ENCODE results near the gene PTGES.

The PTGES gene

DNA sequence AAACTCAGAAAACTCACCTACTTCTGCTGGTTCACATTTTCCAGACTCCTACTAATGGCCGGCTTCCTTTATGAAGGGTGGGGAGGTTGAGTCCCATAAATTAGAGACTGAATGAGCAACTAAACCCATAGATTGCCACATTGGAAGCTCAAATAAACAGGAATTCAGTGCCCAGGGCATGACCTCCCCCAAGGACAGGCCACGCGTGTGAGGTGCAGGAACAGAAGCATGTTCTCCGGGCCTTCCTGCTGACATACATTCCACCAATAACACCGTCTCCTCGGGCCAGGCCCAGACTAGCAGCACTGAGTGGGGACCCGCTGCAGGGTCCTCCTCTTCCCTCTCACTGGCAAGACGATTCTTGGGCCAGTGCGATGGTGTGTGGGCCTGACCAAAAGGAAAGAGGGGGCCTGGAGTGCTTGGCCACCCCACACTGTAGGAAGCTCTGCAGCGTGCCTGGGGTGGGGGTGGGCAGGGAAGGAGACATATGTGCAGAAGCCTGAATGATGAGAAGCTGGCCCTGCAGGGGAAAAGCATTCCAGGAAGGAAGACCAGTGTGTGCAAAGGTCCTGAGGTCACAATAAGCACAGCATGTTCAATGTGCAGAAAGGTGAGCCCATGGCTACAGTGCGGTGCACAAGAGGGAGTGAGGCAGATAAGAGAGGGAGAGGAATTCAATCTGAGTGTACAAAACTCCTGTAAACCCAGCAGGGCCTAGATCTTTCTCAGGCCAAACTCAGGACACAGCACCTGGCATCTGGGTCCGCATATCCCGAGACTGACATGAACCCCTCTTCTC, 12.0 kb downstream of the PTGES start:
- no peak for DNase-seq

DNA sequence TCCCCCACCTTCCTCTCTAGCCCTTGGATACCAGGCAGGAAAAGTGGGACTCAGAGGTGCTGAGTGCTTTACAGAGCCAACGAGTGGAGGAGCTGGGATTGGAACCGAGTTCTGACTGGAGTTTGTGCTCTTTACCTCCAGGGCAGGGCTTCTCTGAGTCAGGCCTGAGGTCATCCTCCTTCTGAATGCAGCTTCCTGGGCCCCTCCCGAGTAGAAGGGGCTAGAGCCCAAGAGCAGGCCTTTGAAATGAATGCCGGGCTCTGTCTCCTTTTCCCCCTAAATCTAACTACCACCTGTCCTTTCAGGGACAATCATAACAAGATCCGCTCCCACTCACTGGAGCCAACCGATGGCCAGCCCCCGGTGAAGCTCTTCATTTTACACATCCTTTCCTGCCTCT, 12.7 kb downstream of the PTGES start:
- no peak for DNase-seq

DNA sequence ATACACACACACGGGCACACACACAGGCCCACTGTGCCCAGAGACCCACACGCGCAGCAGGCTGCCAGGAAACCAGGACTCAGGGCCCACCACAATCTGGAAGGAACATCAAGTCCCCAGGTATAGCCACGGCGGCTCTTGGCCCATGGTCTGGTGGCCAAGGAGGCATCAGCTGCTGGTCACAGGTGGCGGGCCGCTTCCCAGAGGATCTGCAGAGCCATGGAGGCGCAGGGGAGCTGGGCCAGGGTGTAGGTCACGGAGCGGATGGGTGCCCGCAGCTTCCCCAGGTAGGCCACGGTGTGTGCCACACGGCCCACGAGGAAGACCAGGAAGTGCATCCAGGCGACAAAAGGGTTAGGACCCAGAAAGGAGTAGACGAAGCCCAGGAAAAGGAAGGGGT, 13.4 kb downstream of the PTGES start:
- DNase-seq = no peak

DNA sequence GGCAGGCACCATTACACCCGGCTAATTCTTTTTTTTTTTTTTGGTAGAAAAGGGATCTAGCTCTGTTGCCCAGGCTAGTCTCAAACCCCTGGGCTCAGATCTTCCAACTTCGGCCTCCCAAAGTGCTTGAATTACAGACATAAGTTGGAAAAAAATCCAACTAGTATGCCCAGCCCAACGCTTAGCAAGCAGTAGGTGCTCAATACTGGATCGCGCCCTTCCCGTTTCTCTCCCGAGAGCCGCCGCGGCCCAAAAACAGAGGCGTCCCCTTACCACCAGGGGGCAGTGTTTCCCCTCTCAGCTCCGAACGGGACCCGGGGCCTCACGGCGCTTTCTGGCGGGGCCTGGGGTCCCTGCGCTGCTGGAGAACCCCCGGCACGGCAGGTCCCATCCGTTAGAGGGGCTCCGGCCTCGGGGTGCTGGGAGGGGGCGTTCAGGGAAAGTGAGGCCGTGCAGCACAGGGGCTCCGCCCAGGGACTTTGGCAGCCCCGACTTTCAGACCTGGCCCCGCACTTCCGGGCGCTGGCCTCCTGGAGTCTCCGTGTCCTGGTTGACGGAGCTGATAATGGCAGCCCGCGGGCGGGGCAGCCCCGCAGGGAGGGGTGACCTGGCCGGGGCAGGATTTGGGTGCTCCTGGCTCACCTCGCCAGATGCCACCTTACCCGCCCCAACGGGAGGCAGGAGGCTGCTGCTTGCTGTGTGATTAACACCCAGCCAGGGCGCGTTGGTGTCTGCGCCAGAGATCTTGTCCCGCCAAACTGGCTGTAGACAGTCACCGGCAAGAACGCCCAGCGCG, 15.2 kb downstream of the PTGES start:
- peak; percentile 76 for DNase-seq

DNA sequence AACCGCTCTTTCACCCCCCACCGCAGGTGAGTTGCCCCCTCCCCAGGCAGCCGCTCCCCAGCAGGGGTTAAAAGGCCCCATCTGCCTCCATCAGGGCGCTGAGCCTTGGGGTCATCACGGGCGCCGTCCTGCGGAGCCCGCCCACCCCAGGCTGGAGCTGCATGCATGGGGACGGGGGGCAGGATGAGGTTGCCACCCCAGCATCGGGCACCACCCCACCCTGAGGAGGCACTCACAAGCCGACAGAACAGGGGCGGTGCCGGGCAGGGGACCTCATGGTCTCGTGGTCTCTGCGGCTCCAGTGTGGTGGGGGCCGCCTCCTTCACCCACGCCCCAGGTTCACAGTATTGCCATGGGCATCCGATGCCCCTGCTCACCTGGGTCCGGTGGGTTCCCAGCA, 16.5 kb downstream of the PTGES start:
- no peak for DNase-seq

DNA sequence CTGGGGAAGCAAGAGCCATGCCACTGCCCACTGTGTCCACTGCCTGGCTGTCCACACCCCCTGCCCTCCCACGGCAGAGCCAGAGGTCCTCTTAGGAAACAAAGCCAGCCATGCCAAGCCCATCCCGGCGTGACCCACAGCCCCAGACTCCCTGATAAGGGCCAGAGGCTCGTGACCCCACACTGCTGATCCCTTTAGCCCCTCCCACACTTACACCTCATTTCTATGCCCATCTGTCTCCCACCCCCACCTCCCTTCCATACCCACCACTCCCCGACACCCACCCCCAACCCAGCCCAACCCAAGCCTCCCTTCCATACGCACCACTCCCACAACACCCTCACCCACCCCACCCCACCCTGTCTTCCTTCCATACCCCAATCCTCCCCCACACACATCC, 17.3 kb downstream of the PTGES start:
- DNase-seq = no peak

DNA sequence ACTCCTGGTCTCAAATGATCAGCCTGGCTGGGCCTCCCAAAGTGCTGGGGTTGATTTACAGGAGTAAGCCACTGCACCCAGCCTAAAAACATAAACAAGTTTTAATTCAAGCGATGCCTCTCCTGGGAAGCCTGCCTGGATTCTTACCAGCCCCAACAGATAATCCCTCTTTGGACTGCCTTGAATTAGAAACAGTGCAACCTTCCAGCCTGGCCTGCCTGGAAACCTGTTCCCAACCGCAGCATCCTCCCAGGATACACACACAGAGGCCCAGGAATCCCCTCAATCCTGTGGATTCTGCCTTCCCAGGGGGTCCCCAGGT, 19.2 kb downstream of the PTGES start:
- no peak for DNase-seq

DNA sequence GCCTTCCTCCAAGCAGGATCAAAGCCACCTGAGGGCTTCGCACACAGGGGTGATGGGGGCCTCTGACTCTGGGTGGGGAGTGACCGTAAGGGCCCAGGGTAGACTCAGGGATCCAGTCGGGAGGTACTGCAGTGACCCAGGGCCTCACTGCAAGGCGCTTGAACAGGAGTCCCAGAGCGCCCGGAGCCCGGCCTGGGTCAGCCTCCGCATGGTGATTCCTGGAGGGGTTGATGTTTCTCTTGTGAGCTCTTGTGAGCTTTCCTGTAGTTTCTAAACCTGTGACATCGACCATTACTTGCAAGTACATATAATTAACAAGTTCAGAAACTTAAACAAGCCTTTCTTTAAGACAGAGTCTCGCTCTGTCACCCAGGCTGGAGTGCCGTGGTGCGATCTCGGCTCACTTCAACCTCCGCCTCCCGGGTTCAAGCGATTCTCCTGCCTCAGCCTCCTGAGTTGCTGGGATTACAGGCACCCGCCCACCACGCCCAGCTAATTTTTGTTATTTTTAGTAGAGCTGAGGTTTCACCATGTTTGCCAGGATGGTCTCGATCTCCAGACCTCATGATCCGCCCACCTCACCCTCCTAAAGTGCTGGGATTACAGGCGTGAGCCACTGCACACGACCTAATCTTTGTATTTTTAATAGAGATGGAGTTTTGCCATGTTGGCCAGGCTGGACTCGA, 19.8 kb downstream of the PTGES start:
- DNase-seq = no peak

DNA sequence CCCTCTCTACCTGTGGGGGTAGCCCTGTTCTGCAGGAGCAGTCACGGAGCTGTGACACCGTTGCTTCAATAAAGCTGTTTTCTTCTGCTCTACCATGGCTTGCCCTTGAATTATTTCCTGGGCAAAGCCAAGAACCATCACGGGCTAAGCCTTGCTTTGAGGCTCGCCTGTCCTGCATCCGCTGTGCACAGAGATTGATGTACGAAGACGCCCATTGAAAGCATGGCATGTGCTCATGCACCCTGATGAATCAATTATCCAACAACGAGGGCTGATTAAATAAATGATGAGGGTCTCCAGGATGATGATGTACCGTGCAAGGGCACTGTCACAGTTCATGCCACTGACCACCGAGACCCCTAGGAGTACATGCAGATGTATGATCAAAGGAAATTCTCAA, 20.7 kb downstream of the PTGES start:
- DNase-seq = no peak

DNA sequence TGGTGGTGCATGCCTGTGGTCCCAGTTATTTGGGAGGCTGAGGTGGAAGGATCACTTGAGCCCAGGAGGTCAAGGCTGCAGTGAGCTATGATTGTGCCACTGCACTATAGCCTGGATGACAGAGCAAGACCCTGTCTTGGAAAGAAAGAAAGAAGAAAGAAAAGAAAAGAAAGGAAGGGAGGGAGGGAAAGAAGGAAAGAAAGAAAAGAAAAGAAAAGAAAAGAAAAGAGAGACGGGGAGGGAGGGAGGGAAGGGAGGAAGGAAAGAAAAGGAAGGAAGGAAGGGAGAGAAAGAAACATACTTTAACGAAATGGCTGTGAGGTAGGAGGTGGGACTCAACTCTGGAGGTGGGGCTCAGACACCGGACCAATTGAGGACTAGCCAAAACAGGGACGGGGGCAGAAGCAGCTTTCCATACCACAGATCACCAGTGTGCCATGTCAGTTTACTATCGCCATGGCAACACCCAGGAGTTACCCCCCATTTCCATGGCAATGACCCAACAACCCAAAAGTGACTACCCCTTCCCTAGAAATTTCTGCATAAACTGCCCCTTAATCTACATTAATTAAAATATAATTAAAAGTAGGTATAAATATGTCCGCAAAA, 21.3 kb downstream of the PTGES start:
- DNase-seq = no peak

DNA sequence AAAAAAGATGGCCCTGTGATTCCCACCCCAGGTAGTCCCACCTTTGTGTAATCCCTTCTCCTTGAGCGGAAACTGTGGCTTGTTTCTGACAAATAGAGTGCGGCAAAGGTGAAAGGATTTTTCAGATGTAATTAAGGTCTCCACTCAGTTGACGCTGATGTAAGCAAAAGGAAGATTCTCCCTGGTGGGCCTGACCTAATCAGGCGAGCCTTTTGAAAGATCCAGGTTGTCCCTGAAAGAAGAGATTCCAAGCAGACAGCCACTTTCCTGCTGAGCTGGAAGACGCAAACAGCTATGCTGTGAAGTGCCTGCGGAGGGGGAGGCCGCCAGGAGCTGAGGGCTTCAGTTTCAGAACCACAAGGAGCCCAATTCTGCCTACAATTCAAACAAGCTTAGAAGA, 24.1 kb downstream of the PTGES start:
- no peak for DNase-seq

DNA sequence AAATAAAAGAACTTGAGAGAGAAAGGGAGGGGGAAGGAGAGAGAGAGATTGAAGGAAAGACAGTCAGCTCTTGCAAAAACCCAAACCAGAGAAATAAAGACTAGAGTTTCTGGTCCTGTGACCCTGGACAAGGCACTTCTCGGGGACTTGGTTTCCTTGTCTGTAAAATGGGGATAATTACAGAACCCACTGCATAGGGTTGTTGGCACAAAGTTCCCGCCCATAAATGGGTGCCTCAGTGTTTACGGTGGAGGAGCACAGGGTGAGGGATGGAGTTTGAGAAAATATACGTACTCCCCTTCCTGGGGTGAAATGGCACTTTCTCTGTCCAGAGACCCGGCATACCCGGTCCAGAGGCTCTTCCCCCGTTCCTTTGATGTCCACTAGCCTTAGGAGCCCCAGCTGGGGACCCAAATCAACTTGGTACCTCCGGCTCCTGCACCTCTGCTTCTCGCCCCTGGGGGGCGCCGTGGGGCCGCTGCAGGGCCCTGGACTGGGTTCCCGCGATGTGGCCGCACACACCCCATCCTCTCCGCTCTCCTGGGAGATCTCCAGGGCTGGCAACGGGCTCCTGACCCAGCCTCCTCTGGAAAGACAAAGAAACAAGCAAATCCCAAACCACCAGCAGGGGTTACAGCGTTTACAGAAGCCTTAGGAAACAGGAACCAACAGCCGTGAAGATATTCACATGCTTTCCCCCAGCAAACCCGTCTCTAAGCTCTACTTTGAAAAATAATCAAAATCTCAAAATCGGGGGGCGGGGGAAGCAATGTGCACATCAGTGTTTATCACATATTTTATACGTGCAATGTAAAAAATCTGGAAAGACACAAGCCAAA, 26.3 kb downstream of the PTGES start:
- DNase-seq = peak; percentile 94

DNA sequence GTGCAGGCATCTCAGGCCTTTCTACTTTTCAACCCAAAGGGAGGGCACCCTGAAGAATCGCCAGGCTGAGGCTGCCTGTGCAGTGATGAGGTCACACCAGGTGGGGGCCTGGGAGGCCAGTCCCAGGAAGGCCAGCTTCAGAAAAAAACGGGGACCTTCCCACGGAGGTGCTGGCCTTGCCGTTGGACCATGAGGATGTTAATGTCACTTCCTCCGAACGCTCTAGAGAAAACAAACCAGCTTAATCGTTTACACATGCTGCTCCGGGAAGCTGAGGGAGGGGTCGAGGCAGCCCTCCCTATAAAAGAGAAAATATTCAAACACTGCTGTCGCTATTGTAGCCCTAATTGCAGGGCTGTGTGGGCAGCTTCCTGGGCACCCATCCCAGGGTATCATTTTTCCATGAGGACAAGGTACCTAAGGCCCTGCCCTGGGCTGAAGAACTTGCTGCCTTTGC, 27.0 kb downstream of the PTGES start:
- DNase-seq = peak; percentile 68

DNA sequence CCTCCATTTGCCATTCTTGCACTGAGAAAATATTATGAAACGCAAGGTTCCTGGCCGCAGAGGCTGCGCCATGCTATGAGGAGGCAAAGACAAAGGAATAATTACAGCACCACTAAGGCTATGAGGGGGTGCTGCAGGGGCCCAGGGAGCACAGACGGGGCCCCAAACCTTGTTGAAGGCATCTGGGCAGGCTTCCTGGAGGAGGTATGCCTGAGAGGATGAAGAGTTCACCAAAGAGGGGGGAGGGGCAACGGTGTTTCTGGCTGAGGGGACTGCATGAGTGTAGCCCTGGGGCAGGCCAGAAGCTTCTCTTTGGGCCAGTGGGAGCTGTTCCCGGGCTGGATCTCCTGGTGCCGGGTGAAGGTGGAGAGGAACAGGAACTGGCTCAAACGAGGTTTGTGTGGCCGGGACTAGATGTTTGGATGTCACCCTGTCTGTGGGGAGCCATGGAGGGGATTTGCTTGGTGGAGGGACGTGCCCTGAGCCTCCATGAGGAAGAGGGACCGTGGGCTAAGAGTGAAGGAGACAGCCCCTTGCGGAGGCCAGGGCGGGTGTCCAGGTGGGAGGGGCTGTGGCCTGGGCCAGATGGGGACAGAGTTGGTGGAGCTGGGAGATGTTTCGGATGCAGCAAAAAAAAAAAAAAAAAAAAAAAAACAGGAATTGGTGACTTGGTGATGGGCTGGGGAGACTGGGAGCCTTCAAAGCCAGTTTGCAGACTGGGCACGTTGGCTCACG, 28.2 kb downstream of the PTGES start:
- DNase-seq = no peak

DNA sequence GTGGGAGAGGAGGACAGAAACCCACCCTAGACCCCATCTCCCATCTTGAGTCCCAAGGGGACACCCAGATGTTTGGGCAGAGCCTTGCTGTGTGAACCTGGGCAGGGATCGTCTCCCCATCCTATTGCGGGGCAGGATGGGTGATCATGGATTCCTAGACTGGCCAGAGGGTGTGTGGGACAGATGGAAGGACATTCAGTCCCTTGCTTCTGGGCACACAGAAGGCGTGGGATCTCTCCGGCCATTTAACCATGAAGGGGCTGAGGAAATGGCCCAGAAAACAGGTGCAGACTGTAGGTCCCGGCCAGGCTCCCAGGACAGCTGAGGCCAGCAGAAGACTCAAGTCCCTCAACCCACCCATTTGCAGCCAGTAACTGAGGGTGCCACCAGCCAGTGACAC, 29.9 kb downstream of the PTGES start:
- no peak for DNase-seq

DNA sequence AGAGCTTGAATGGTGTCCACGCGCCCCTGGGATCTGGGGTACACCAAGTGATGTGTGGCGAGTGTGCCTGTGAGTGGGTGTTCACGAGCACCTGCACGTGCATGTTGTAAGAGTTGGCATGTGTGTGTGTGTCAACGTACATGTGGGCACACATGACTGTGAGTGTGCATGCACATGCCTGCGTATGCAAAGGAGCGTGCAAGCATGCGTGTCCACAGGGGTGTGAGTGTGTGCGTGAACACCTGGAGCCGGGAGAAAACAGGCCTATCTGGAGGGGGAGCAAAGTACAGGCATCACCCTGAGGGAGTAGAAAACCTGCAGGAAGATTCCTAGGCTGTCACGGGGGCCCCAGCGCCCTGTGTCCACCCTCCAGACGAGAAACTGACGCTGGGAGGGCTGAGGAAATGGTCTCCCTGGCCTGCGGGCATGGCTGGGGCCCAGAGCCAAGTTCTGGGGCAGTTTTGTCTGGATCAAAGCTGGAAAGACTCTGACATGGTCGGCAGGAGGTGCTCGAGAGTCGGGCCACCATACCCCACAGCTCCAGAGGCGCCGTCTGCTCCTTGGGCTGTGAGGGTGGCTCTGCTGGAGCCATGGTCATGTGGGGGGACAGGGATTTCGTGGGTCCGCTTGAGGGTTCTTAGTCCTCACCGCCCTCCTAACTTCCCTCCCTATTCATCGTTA, 31.8 kb downstream of the PTGES start:
- DNase-seq = no peak

DNA sequence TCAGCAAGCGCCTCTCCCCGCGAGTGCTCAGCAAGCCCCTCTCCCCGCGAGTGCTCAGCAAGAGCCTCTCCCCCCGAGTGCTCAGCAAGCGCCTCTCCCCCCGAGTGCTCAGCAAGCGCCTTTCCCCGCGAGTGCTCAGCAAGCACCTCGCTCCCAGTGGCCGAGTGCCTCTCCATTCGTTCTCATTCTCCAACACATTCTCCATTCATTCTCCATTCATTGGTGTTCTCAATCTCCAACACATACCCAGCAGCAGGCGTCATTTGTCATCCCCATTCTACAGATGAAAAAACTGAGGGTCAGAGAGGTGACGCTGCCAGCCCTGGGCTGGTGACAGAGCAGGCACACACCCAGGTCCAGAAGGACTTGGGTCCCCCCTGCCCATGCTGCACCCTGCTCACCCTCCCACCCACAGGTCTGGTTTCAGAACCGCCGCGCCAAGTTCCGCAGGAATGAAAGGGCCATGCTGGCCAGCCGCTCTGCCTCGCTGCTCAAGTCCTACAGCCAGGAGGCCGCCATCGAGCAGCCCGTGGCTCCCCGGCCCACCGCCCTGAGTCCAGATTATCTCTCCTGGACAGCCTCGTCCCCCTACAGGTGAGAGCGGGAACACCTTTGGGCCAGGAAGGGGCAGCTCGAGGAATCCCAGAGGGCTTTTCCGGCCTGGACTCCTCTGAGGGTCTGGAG, 32.5 kb downstream of the PTGES start:
- no peak for DNase-seq

DNA sequence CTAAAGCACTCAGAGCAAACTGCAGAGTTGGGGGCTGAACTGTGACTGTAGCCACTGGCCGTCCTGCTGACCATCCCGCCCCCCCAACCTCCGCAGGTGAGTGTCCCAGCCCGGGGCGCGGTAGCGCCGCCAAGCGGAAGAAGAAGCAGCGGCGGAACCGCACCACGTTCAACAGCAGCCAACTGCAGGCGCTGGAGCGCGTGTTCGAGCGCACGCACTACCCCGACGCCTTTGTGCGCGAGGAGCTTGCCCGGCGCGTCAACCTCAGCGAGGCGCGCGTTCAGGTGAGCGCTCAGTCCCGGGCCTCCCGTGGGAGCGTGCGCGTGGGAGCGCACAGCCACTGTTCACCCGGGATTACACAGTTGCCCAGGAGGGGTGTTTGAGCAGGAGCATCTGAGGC, 33.7 kb downstream of the PTGES start:
- DNase-seq = no peak

DNA sequence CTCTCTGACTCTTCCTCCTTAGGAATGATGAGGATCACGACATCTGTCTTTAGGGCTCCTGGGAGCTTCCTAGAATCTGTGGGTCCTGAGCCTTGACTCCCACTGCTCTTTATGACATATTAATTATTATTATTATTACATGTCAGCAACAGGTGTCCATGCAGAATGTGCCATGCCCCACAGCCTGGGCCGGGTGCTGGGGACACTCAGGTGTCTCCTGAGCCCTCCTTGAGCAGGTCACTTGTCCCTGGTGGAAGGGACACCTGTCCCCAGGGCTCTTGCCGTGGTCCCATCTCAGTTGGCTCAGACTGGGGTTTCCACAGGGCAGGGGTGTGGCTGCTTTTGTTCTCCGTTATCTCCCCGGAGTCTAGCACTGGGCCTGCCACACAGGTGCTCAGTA, 34.2 kb downstream of the PTGES start:
- no peak for DNase-seq

DNA sequence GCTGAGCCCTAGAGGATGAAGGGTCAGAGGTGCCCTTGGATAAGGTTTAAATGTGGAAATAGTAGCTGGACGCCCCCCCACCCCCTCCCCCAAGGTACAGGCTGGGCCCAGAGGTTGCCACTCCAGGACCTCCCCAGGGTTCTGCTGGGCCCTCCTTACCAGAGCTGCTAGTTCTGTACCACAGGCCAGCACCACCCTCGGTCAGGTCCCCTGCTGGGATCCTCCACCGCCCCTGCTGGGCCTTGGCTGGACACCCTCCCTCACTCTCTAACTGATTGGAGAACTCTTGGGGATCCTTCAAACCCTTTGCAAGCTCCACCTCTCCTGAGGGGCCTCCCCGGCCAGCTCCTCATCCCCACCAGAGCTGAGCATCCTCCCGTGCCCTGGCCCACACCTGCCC, 34.9 kb downstream of the PTGES start:
- no peak for DNase-seq
